MM.1S (cell line): ENCODE measurements around the gene METTL2A.
"Not testable (repeated sequence)": the region's sequence is repeated elsewhere in the genome, so short reads cannot be mapped to it uniquely, and the experiment has no call there.

Experiments
- EZH2 ChIP-seq: fragments of 300-600 bp; sonication (generic); optimal IDR thresholded peaks from 2 replicates; pipeline ENCODE3; 2017; ENCODE audit warnings: low read depth, mild to moderate bottlenecking, antibody characterized with exemption, low read length, mixed read lengths
- EZH2phosphoT487 ChIP-seq: fragments of 300-600 bp; sonication (generic); IDR thresholded peaks from 2 replicates; pipeline ENCODE4 v1.6.1; 2018; ENCODE audit warnings: antibody characterized with exemption, low read length
- TF ChIP-seq, protein P1 (sequence below): fragments of 300-600 bp; sonication (generic); IDR thresholded peaks from 2 replicates; pipeline ENCODE4 v1.5.1; 2016; ENCODE audit warnings: antibody characterized with exemption, low read length, mixed read lengths

- TF ChIP-seq, protein P1, sequence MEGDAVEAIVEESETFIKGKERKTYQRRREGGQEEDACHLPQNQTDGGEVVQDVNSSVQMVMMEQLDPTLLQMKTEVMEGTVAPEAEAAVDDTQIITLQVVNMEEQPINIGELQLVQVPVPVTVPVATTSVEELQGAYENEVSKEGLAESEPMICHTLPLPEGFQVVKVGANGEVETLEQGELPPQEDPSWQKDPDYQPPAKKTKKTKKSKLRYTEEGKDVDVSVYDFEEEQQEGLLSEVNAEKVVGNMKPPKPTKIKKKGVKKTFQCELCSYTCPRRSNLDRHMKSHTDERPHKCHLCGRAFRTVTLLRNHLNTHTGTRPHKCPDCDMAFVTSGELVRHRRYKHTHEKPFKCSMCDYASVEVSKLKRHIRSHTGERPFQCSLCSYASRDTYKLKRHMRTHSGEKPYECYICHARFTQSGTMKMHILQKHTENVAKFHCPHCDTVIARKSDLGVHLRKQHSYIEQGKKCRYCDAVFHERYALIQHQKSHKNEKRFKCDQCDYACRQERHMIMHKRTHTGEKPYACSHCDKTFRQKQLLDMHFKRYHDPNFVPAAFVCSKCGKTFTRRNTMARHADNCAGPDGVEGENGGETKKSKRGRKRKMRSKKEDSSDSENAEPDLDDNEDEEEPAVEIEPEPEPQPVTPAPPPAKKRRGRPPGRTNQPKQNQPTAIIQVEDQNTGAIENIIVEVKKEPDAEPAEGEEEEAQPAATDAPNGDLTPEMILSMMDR = not testable (repeated sequence)
- not testable (repeated sequence) for TF ChIP-seq EZH2, EZH2phosphoT487
Observed at GRCh38 chr17:62477111-62477510, 53.4 kb downstream of the METTL2A start.
